Ovary (tissue), 9 donors: Measurements from ENCODE around the gene HBA2. TPM values are rescaled to one million over a fixed set of nuclear protein-coding genes. Genes with fewer than 3 reads are reported as not detected.
A peak's percentile ranks its signal among the peaks of the same experiment; 100 is the strongest.
"Not testable (repeated sequence)": the region's sequence is repeated elsewhere in the genome, so short reads cannot be mapped to it uniquely, and the experiment has no call there.

Experiments used
- DNase-seq, 5 donors: peaks; one replicate each; pipeline ENCODE4 v3.0.0-alpha.2; 2019 to 2020
- H3K27ac ChIP-seq, 2 donors: fragments of 200-600 bp; one replicate each; pipeline versions ENCODE4 v1.5.1 to v1.8.0; 2019 to 2022
- H3K27me3 ChIP-seq: fragments of 200-600 bp; one replicate; pipeline ENCODE4 v1.8.0; 2022
- H3K36me3 ChIP-seq: fragments of 200-600 bp; sonication (generic); one replicate; pipeline ENCODE4 v1.5.1; 2019
- H3K4me1 ChIP-seq: one replicate; pipeline ENCODE4 v1.8.1; 2013; ENCODE audit warnings: mild to moderate bottlenecking, moderate library complexity; ENCODE audit not compliant: insufficient read depth
- H3K4me3 ChIP-seq: fragments of 200-600 bp; sonication (generic); one replicate; pipeline ENCODE4 v1.5.1; 2017
- H3K9me3 ChIP-seq, 2 donors: fragments of 200-600 bp in 1 of 2; sonication (generic) in 1 of 2; one replicate each; pipeline versions ENCODE4 v1.5.1 to v1.8.1; 2013 to 2019; ENCODE audit warnings: mild to moderate bottlenecking in 1 of 2, moderate library complexity in 1 of 2
- CTCF ChIP-seq, 3 donors: fragments of 450-650 bp in 2 of 3; fragments of 200-600 bp in 1 of 3; IDR thresholded peaks; one replicate each; pipeline versions ENCODE4 v1.5.1 to v1.8.0; 2016 to 2022; ENCODE audit warnings: antibody characterized with exemption in 3 of 3, mild to moderate bottlenecking in 1 of 3
- EP300 ChIP-seq: sonication (generic); formaldehyde crosslinking; IDR thresholded peaks from one replicate; pipeline ENCODE4 v1.6.1; 2017; ENCODE audit warnings: antibody characterized with exemption
- POLR2A ChIP-seq: fragments of 450-650 bp; IDR thresholded peaks from one replicate; pipeline ENCODE4 v1.6.1; 2017; ENCODE audit warnings: antibody characterized with exemption, mild to moderate bottlenecking, moderate library complexity
- WGBS, 3 donors: extraction: QIAGEN DNeasy Blood & Tissue Kit in 1 of 3; methylation state at CpG; one replicate each; pipeline versions ENCODE4 v1.1.5 to v1.1.7; 2013 to 2017; 5-methylcytosine and 5-hydroxymethylcytosine counted together
- intact Hi-C, 4 donors: fragments of 100-400 bp; cut with DNase I; formaldehyde crosslinking; loops; one replicate each; pipeline versions ENCODE4 v1.11.0 to v1.15.1; 2022 to 2023
- polyA plus RNA-seq, 2 donors: library from polyadenylated mRNA; stranded (reverse); fragments of 200-250 nt in 1 of 2; fragments of 350-450 nt in 1 of 2; fragmentation: Illumina TruSeq in 1 of 2; extraction: RNeasy Lipid Tissue Mini Kit (QIAGEN cat#74804) in 1 of 2; gene quantifications; one replicate each; pipeline ENCODE4 v1.2.3, GENCODE V29; 2013 to 2014
- total RNA-seq, 7 donors: library from RNA; depleted of rRNA in 2 of 7; stranded (reverse); fragments of >200 nt in 2 of 7; fragmentation: NEBNext Ultra II Directional in 3 of 7; extraction: Animal tissue kit (Norgen Biotek cat#: 25700) in 3 of 7; gene quantifications; one replicate each; pipeline versions ENCODE4 v1.1.0 to v1.2.4, GENCODE V29; 2016 to 2023
- donor health status: DM: no; HTN: no; CAD: no; lungs with moderate emphysema.
- donor health status: DM: no; HTN: no; CAD: no.
- donor health status: Bipolar disorder and iron deficiency.
- donor health status: DM: yes; HTN: yes; CAD: no.
- donor health status: DM: no; HTN: no; CAD: no.
- donor health status: DM: yes; HTN: yes; CAD: no.

Gene HBA2
- total and polyA plus RNA-seq, 9 donors, result 4.5 to 173 (median 74.2) TPM; not detected in 1

- no peak overlapping the region for H3K4me3 ChIP-seq
- H3K27ac ChIP-seq, result no peak overlapping the region
- intact Hi-C loops, result no loop called here
- no peaks in the 10 kb centered on the region for H3K36me3 ChIP-seq
- no peaks in the 10 kb centered on the region for H3K9me3 ChIP-seq
- H3K27me3 ChIP-seq, result no peaks in the 10 kb centered on the region
- DNase-seq, result no peak
- peaks cover 8% of the 10 kb centered on the region for H3K4me1 ChIP-seq
- WGBS, 3 donors, result 42 to 43% (median 42%) methylated on average over 6 of the region's 6 CpGs
- TF ChIP-seq POLR2A, result no peak
- TF ChIP-seq CTCF (IDR thresholded peaks at IDR 0.05), result no peak
- TF ChIP-seq EP300, result no peak
These were observed 4.3 kb upstream of the HBA2 start for GRCh38 chr16:168424-168823.

DNA sequence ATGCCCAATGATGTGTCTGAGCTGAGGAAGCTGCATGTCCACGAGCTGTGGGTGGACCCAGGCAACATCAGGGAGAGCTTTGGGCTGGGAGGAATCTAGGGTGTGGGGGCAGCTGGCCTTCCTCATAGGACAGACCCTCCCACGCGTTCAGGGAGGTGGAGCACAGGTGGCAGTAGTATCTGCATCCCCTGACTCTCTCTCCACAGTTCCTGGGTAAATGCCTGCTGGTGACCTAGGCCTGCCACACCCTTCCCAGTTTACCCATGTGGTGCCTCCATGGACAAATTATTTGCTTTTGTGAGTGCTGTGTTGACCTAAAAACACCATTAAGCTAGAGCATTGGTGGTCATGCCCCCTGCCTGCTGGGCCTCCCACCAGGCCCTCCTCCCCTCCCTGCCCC is 3.7 kb upstream of the HBA2 start:
- 32 to 36% (median 33%) methylated on average over 3 of the region's 3 CpGs for WGBS, 3 donors
- Histone ChIP-seq H3K4me1 (peaks cover 8% of the 10 kb centered on the region), H3K36me3 (no peaks in the 10 kb centered on the region), H3K27me3 (no peaks in the 10 kb centered on the region), H3K9me3 (no peaks in the 10 kb centered on the region), H3K27ac (no peak overlapping the region), H3K4me3 (no peak overlapping the region)
- intact Hi-C loops, result no loop called here
- no peak for DNase-seq
- TF ChIP-seq POLR2A (no peak), CTCF (IDR thresholded peaks at IDR 0.05) (no peak), EP300 (no peak)

DNA sequence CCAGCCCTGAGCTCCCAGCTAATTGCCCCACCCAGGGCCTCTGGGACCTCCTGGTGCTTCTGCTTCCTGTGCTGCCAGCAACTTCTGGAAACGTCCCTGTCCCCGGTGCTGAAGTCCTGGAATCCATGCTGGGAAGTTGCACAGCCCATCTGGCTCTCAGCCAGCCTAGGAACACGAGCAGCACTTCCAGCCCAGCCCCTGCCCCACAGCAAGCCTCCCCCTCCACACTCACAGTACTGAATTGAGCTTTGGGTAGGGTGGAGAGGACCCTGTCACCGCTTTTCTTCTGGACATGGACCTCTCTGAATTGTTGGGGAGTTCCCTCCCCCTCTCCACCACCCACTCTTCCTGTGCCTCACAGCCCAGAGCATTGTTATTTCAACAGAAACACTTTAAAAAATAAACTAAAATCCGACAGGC is 2.6 kb upstream of the HBA2 start:
- H3K9me3 ChIP-seq, H3K27ac ChIP-seq, H3K4me3 ChIP-seq, H3K27me3 ChIP-seq, intact Hi-C loops, H3K4me1 ChIP-seq, H3K36me3 ChIP-seq: not testable (repeated sequence)
- 1 to 5% (median 2%) methylated on average over 5 of the region's 5 CpGs for WGBS, 3 donors
- peak in 2 of 5 donors; percentile 44 to 61 for DNase-seq

GRCh38 chr16:170788-171187 is 1.9 kb upstream of the HBA2 start:
- 0 to 75% (median 43%) methylated on average over 1 of the region's 1 CpG for WGBS, 3 donors
- Histone ChIP-seq H3K27ac (no peak overlapping the region), H3K9me3 (no peaks in the 10 kb centered on the region), H3K36me3 (no peaks in the 10 kb centered on the region), H3K27me3 (peaks cover 2% of the 10 kb centered on the region), H3K4me1 (peaks cover 4% of the 10 kb centered on the region), H3K4me3 (no peak overlapping the region)
- no peak for DNase-seq
- intact Hi-C loops, result no loop called here
- TF ChIP-seq EP300, result no peak
- no peak for TF ChIP-seq POLR2A
- TF ChIP-seq CTCF (IDR thresholded peaks at IDR 0.05), result no peak

DNA sequence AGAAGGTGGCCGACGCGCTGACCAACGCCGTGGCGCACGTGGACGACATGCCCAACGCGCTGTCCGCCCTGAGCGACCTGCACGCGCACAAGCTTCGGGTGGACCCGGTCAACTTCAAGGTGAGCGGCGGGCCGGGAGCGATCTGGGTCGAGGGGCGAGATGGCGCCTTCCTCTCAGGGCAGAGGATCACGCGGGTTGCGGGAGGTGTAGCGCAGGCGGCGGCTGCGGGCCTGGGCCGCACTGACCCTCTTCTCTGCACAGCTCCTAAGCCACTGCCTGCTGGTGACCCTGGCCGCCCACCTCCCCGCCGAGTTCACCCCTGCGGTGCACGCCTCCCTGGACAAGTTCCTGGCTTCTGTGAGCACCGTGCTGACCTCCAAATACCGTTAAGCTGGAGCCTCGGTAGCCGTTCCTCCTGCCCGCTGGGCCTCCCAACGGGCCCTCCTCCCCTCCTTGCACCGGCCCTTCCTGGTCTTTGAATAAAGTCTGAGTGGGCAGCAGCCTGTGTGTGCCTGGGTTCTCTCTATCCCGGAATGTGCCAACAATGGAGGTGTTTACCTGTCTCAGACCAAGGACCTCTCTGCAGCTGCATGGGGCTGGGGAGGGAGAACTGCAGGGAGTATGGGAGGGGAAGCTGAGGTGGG is 657 bp downstream of the HBA2 start:
- H3K27ac ChIP-seq, DNase-seq, H3K4me1 ChIP-seq, H3K36me3 ChIP-seq, intact Hi-C loops, H3K9me3 ChIP-seq, H3K4me3 ChIP-seq, H3K27me3 ChIP-seq: not testable (repeated sequence)
- 1 to 8% (median 7%) methylated on average over 10 to 26 of the region's 44 CpGs for WGBS, 3 donors

- H3K9me3 ChIP-seq, H3K4me1 ChIP-seq, H3K27me3 ChIP-seq, H3K36me3 ChIP-seq, H3K4me3 ChIP-seq, intact Hi-C loops, H3K27ac ChIP-seq: not testable (repeated sequence)
- WGBS, 3 donors, result 8 to 11% (median 8%) methylated on average over 6 to 9 of the region's 13 CpGs
- peak in 1 of 5 donors; percentile 28 for DNase-seq
These were observed 1.5 kb downstream of the HBA2 start for GRCh38 chr16:173928-174769.
